ENCODE results near the gene CPNE7.

The CPNE7 gene

GRCh38 chr16:89616623-89617022 lies 41.1 kb downstream of the CPNE7 start:
- TF ChIP-seq ZNF600 (tag by site-specific recombination; IDR thresholded peaks at IDR 0.05) = 0 out of 2 replicates have a peak, but pooled peaks have one; percentile 27
- TF ChIP-seq ZNF26 (tag by site-specific recombination; IDR thresholded peaks at IDR 0.05) = no peak
- peak; percentile 73 for TF ChIP-seq ZNF518A (tag by site-specific recombination; conservative IDR thresholded peaks at IDR 0.05; ENCODE audit: low read depth)
- TF ChIP-seq ZNF121 (tag by site-specific recombination; IDR thresholded peaks at IDR 0.05) = no peak
- TF ChIP-seq ZNF335 (tag by site-specific recombination; conservative IDR thresholded peaks at IDR 0.05) = peak; percentile 56
- TF ChIP-seq FEZF1 (tag by site-specific recombination; IDR thresholded peaks at IDR 0.05) = 0 out of 2 replicates have a peak, but pooled peaks have one; percentile 21
- TF ChIP-seq ZBTB6 (tag by site-specific recombination; IDR thresholded peaks at IDR 0.05) = peak; percentile 82; the same call in 1 of the 2 replicates
- TF ChIP-seq GLI2 (tag by site-specific recombination; IDR thresholded peaks at IDR 0.05; ENCODE audit: borderline replicate concordance, low read depth) = no peak
- no peaks in the 10 kb centered on the region for H3K36me3 ChIP-seq (ENCODE audit: control insufficient read depth in 2 of 2, insufficient read depth in 1 of 2, low read length in 2 of 2)
- H3K4me1 ChIP-seq (ENCODE audit: control insufficient read depth, insufficient read depth, low read length) = no peaks in the 10 kb centered on the region
- ChIA-PET CTCF (interaction anchor here (0.9 to 1.4 kb wide), 3 partner anchors 23 to 51 kb away, joined by 3 to 4 read pairs (median 4); no protein-coding TSS in a partner anchor), POLR2A (interaction anchor here (0.6 to 1.4 kb wide), 2 partner anchors 17 to 524 kb away, joined by 3 to 4 read pairs; no protein-coding TSS in a partner anchor)
- no peak overlapping the region for H3K27ac ChIP-seq (ENCODE audit: extremely low read depth, low read depth, low read length)
- no peak overlapping the region for H3K4me3 ChIP-seq (ENCODE audit: low read depth, low read length)
- H3K9me3 ChIP-seq (ENCODE audit: control insufficient read depth, insufficient read depth, low read depth, low read length) = no peaks in the 10 kb centered on the region

- H3K4me1 ChIP-seq (ENCODE audit: control insufficient read depth, insufficient read depth, low read length) = no peaks in the 10 kb centered on the region
- no peak overlapping the region for H3K27ac ChIP-seq (ENCODE audit: extremely low read depth, low read depth, low read length)
- ChIA-PET POLR2A (interaction anchor here (0.5 to 1.4 kb wide), 4 partner anchors 17 to 930 kb away, joined by 3 to 4 read pairs (median 3); no protein-coding TSS in a partner anchor), CTCF (interaction anchor here (0.9 to 1.4 kb wide), 3 partner anchors 23 to 51 kb away, joined by 3 to 4 read pairs (median 4); no protein-coding TSS in a partner anchor)
- no peak overlapping the region for H3K4me3 ChIP-seq (ENCODE audit: low read depth, low read length)
- TF ChIP-seq ZNF335 (tag by site-specific recombination; conservative IDR thresholded peaks at IDR 0.05) (0 out of 2 replicates have a peak, but pooled peaks have one; percentile 6), ZBTB10 (tag by site-specific recombination; IDR thresholded peaks at IDR 0.05) (0 out of 2 replicates have a peak, but pooled peaks have one; percentile 13), KLF1 (tag by site-specific recombination; IDR thresholded peaks at IDR 0.05) (peak; percentile 31; the same call in 1 of the 2 replicates), ZBTB44 (tag by site-specific recombination; IDR thresholded peaks at IDR 0.05) (no peak), ZEB2 (tag by site-specific recombination; IDR thresholded peaks at IDR 0.05) (no peak)
- no peaks in the 10 kb centered on the region for H3K9me3 ChIP-seq (ENCODE audit: control insufficient read depth, insufficient read depth, low read depth, low read length)
- H3K36me3 ChIP-seq (ENCODE audit: control insufficient read depth in 2 of 2, insufficient read depth in 1 of 2, low read length in 2 of 2) = no peaks in the 10 kb centered on the region
Observed at GRCh38 chr16:89617036-89617435, 41.5 kb downstream of the CPNE7 start.

Measured in HEK293 (cell line).